Skeletal muscle tissue (tissue), 4 donors: ENCODE data around the gene NHSL1. TPM values are rescaled to one million over a fixed set of nuclear protein-coding genes. Genes with fewer than 3 reads are reported as not detected.

ENCODE experiments used
- H3K27ac ChIP-seq: one replicate; pipeline ENCODE4 v1.7.0; 2013; ENCODE audit warnings: mild to moderate bottlenecking, low read depth, low read length, inconsistent platforms
- H3K27me3 ChIP-seq, 3 donors: one replicate each; pipeline ENCODE4 v1.7.0; 2013; ENCODE audit warnings: low read length in 3 of 3; ENCODE audit not compliant: control insufficient read depth in 3 of 3, insufficient read depth in 3 of 3
- H3K36me3 ChIP-seq, 3 donors: one replicate each; pipeline ENCODE4 v1.7.0; 2013; ENCODE audit warnings: low read length in 3 of 3; ENCODE audit not compliant: control insufficient read depth in 3 of 3, insufficient read depth in 3 of 3
- H3K4me1 ChIP-seq, 3 donors: one replicate each; pipeline ENCODE4 v1.7.0; 2013; ENCODE audit warnings: low read length in 3 of 3, mild to moderate bottlenecking in 3 of 3; ENCODE audit not compliant: control insufficient read depth in 3 of 3, insufficient read depth in 3 of 3
- H3K4me3 ChIP-seq, 3 donors: one replicate each; pipeline ENCODE4 v1.7.0; 2013; ENCODE audit warnings: low read length in 3 of 3
- H3K9ac ChIP-seq, 3 donors: one replicate each; pipeline ENCODE4 v1.7.0; 2013; ENCODE audit warnings: low read length in 3 of 3, mild to moderate bottlenecking in 3 of 3, moderate library complexity in 2 of 3, low read depth in 1 of 3
- H3K9me3 ChIP-seq, 3 donors: one replicate each; pipeline ENCODE4 v1.7.0; 2013; ENCODE audit warnings: low read length in 3 of 3; ENCODE audit not compliant: control insufficient read depth in 3 of 3
- total RNA-seq: library from RNA; depleted of rRNA; stranded (reverse); fragments of >200 nt; gene quantifications from one replicate; pipeline ENCODE4 v1.2.3, GENCODE V29; 2014
- donor health status: Osteomylitis.

NHSL1 gene
- total RNA-seq, 1 donor from 2014 or later = 25.1 TPM

DNA sequence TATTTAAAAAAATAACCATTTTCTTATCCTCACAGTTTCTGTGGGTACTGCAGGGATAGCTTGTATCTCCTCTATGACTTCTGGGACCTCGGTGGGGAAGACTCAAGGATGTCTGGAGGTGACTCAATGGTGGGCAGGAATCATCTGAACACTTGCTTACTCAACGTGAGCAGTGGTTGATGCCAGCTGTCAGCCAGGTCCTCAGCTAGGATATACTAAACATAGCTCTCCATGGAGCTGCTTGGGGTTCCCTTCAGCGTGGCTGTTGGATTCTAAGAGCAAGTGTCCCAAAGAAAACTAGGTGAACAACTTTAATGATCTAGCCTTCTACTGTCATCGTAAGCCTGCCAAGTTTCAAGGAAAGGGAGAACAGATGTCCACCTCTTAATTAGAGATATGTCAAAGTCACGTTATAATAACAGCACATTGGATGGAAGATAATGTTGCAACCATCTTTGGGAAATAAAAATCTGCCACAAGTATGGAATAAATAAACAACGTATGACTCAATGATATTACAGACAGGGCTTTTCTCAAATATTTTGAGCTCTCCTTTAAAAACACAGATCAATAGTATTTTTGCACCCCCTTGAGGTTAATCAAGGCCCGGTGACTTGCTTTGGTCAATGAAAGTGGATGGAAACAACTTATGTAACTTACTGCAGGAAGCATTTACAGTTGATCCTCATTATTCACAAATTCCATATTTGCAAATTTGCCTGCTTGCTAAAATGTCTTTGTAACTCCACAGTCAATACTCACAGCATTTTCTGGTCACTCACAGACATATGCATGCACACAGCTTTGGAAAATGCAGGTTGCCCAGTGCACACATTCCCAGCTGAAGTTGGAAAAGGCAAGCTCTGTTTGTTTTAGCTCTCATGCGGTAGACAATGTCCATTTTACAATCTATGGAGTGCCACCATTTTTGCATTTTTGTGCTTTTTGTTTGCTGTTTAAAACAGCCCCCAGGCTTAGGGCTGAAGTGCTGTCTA lies 101.9 kb downstream of the NHSL1 start:
- Histone ChIP-seq H3K4me3 (no peak overlapping the region), H3K9ac (no peak overlapping the region), H3K9me3 (no peaks in the 10 kb centered on the region), H3K27ac (no peak overlapping the region), H3K27me3 (no peaks in the 10 kb centered on the region), H3K4me1 (no peaks in the 10 kb centered on the region), H3K36me3 (no peaks in the 10 kb centered on the region)

DNA sequence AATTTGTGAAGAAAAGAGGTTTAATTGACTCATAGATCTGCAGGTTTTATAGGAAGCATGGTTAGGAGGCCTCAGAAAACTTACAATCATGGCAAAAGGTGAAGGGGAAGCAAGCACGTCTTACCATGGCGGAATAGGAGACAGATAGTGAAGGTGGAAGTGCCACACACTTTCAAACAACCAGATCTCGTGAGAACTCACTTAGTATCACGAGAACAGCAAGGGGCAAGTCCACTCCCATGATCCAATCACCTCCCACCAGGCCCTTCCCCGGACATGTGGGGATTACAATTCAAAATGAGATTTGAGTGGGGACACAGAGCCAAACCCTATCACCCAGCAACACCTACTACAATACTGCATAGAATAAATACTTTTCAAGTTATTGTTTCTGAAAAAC lies 102.6 kb downstream of the NHSL1 start:
- H3K36me3 ChIP-seq = no peaks in the 10 kb centered on the region
- no peaks in the 10 kb centered on the region for H3K9me3 ChIP-seq
- no peaks in the 10 kb centered on the region for H3K4me1 ChIP-seq
- no peaks in the 10 kb centered on the region for H3K27me3 ChIP-seq
- H3K9ac ChIP-seq = no peak overlapping the region
- no peak overlapping the region for H3K4me3 ChIP-seq
- H3K27ac ChIP-seq = no peak overlapping the region

DNA sequence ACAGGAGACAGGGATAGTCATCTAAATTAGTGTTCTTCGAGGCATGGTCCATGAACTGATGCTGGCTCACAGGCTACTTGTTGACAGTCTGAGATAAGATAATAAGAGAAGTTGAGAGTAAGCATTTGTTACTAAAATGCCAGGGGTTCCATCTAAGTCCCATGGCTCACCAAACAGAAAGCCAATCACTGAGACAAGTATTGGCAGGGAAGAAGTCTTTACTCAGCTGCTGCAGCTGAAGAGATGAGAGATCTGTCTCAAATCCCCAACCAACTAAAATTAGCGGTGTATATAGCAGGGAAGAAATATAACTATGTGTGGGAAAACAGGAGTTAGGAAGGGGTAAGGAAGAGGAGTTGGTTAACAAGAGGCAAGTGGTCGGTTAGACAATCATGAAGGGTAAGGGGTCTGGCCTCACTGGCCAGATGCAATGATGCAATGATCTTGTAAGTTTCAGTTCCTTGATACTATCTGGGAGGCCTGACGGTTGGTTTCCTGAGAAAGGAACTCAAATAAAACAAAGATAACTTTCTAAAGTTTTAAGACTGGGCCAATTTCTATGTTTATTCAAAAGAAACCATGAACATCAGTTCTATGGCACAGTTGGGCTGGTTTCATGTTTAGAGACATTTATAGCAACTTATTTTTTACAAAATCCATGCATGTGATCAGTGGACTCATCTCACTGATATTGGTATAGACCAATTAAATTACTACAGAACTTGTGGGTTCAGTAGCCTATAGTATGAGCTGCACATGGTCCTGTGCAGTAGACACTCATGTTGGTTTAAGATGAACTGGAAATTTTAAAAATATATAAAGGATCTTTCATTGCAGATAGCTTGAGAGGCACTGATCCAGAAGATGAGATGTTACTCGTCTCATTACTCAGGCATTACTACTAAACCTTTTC lies 105.2 kb downstream of the NHSL1 start:
- H3K9ac ChIP-seq = no peak overlapping the region
- H3K27me3 ChIP-seq = no peaks in the 10 kb centered on the region
- H3K4me3 ChIP-seq = no peak overlapping the region
- H3K36me3 ChIP-seq = no peaks in the 10 kb centered on the region
- H3K4me1 ChIP-seq = no peaks in the 10 kb centered on the region
- H3K9me3 ChIP-seq = no peaks in the 10 kb centered on the region
- H3K27ac ChIP-seq = no peak overlapping the region

DNA sequence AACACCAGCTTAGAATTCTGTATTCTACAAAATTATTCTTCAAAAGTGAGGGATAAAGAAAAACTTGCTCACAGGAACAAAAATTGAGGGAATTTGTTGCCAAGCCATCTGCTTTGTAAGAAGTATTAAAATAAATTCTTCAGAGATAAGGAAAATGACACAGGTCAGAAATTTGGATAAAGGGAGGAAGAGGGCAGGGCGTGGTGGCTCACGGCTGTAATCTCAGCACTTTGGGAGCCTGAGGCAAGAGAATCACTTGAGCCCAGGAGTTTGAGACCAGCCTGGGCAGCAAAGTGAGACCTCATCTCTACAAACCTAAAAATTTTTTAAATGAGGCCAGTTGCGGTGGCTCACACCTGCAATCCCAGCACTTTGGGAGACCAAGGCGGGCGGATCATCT lies 109.7 kb downstream of the NHSL1 start:
- Histone ChIP-seq H3K4me1 (no peaks in the 10 kb centered on the region), H3K27me3 (no peaks in the 10 kb centered on the region), H3K9ac (no peak overlapping the region), H3K27ac (no peak overlapping the region), H3K36me3 (no peaks in the 10 kb centered on the region), H3K4me3 (no peak overlapping the region), H3K9me3 (no peaks in the 10 kb centered on the region)

DNA sequence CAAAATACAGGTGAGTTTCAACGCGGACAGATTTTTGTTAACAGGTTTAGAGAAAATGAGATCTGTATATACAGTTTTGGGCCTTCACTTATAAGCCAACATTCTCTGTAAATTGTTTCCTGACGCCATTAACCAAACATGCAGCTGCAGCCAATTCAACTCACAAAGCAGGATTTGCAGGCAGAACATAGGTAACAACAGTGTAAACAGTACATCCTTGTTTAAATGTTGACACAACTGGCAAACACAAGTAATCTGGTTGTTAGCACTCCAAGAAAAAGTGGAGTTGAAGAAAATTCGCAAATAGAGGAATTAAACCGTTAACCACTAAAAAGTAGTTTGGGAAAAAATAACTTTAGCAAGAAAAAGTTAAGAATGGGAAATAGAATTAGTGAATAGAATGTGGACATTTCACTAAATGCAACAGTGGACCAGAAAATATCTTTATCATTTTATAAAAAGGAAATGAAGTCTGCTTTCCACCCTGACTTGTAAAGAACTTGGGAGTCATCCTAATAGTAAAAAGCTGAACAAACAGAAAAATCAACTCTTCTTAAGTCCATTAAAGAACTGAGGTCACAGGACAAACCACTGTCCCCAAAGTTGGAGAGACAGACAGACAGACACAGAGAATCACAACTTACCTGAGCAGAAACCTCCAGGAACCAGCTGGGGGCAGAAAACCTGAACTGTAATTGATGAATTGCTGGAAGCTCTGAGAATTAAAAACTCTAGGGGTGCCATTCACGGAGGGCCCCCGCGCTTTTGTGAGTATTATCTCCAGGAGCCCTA lies 111.5 kb downstream of the NHSL1 start:
- Histone ChIP-seq H3K27ac (no peak overlapping the region), H3K36me3 (no peaks in the 10 kb centered on the region), H3K4me3 (no peak overlapping the region), H3K9me3 (no peaks in the 10 kb centered on the region), H3K27me3 (no peaks in the 10 kb centered on the region), H3K4me1 (no peaks in the 10 kb centered on the region), H3K9ac (no peak overlapping the region)

DNA sequence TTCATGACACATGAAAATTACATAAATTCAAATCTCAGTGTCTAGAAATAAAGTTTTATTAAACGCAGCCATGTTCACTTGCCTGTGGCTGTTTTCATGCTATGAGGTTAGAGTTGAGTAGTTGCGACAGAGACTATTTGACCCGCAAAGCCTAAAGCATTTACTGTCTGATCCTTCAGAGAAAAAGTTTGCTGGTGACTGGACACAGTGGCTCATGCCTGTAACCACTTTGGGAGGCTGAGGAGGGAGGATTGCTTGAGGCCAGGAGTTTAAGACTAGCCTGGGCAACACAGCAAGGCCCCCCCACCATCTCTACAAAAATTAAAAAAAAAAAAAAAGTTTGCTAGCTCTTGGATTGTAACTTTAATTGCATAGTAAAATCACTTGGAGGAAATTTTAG lies 112.4 kb downstream of the NHSL1 start:
- Histone ChIP-seq H3K9me3 (no peaks in the 10 kb centered on the region), H3K4me1 (no peaks in the 10 kb centered on the region), H3K27ac (no peak overlapping the region), H3K4me3 (no peak overlapping the region), H3K36me3 (no peaks in the 10 kb centered on the region), H3K9ac (no peak overlapping the region), H3K27me3 (no peaks in the 10 kb centered on the region)

DNA sequence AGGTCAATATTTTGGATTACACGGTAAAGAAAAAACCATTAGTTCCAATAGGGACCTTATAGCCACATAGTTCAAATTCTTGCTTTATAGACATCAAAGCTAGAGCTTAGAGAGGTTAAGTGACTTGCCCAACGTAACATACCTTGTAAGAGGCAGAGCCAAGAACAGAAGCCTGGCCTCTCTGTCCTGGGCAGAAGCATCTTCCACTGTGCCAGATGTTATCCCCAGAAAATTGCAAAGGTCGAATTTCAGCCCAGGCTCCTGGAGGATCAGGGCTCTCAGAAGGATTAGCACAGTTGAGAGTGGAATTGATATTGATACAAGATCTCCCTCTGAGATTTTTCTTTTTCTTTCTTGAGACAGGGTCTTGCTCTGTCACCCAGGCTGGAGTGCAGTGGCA lies 115.5 kb downstream of the NHSL1 start:
- no peaks in the 10 kb centered on the region for H3K4me1 ChIP-seq
- no peak overlapping the region for H3K4me3 ChIP-seq
- H3K9me3 ChIP-seq = no peaks in the 10 kb centered on the region
- H3K27me3 ChIP-seq = no peaks in the 10 kb centered on the region
- no peak overlapping the region for H3K27ac ChIP-seq
- H3K9ac ChIP-seq = no peak overlapping the region
- H3K36me3 ChIP-seq = no peaks in the 10 kb centered on the region

DNA sequence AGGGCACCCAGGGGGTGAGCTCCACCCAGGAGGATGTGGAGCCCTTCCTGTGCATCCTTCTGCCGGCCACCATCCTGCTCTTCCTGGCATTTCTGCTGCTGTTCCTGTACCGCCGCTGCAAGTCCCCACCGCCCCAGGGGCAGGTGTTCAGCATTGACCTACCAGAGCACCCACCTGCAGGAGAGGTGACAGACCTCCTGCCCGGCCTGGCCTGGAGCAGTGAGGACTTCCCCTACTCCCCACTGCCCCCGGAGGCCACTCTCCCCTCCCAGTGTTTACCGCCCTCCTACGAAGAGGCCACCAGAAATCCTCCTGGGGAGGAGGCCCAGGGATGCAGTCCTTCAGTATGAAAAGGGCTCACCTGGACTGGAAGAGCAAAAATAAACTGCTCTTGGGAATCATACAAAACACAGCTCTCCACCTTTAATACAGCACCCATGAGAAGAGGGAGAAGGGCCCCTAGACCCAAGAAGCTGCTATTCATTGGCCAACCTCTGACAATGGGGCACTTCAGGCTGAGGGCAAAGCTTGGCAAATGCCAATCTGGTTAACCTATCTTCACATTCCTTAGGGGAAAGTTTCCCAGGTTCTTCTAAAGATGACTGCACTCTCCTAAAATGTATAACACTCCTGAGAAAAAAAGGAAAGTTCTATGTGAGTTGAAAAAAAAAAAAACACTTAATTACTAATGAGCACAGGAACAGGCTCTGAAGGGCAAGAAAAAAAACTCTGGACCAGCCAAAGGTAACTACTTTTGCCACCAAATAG lies 116.6 kb downstream of the NHSL1 start:
- Histone ChIP-seq H3K9ac (no peak overlapping the region), H3K4me3 (no peak overlapping the region), H3K27ac (no peak overlapping the region), H3K9me3 (no peaks in the 10 kb centered on the region), H3K27me3 (no peaks in the 10 kb centered on the region), H3K36me3 (no peaks in the 10 kb centered on the region), H3K4me1 (no peaks in the 10 kb centered on the region)

DNA sequence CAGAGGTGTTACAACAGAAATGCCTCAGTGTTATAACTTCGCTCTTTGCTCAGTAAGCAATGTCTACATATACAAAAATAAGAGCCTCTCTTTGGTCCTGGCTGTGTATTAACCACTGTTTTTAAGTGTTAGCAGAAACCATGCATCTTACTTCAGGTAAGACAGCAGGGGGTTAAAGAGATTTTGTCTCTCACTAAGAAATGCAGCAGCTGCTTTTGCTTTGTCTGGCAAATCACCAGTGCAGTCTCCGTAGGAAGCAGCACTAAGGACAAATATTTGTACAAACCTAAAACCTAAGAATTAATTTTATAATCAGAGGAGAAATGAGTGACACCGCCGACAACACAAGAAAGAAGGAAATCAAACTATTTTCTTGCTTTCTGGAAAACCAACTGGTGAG lies 120.8 kb downstream of the NHSL1 start:
- Histone ChIP-seq H3K9ac (no peak overlapping the region), H3K4me3 (no peak overlapping the region), H3K27ac (no peak overlapping the region), H3K36me3 (no peaks in the 10 kb centered on the region), H3K27me3 (no peaks in the 10 kb centered on the region), H3K4me1 (no peaks in the 10 kb centered on the region), H3K9me3 (no peaks in the 10 kb centered on the region)
